ENCODE data around the gene KDM6A. TPM values are rescaled to one million over a fixed set of nuclear protein-coding genes. Genes with fewer than 3 reads are reported as not detected.
"Not testable (repeated sequence)": the region's sequence is repeated elsewhere in the genome, so short reads cannot be mapped to it uniquely, and the experiment has no call there.

Gene KDM6A
- polyA plus RNA-seq, 5 donors, result 49.6 to 69.8 (median 51.1) TPM

DNA sequence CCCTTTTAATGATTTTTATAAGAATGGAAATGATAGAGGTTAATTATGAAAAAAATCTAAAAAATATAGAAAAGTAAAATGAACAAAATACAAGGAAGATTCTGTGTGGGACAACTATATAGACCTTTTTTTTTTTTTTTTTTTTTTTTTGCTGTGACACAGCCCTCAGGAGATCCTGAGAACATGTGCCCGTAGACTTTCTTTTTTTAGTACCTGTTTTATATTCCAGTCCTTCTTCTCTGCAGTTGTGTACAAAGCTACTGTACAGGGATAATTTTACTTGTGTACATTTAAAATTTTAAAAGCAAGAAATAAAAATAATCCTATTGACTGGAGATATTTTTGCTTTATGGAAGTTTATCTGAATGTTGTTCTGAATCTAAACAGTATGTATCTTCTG is 85.5 kb downstream of the KDM6A start:
- DNase-seq, result no peak

GRCh38 chrX:44961817-44962607 is 89.0 kb downstream of the KDM6A start:
- no peak for DNase-seq

DNA sequence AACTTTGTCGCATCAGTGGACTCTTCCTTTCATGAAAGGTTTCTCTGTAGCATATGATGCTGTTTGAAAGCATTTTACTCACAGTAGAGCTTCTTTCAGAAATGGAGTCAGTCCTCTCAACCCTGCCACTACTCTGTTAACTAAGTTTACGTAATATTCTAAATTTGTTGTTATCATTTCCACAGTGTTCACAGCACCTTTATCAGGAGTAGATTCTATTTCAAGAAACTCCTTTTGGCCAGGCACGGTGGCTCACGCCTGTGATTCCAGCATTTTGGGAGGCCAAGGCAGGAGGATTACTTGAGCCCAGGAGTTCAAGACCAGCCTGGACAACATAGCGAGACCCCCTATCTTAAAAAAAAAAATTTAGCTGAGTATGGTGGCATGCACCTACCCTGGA is 90.0 kb downstream of the KDM6A start:
- no peak for DNase-seq

DNA sequence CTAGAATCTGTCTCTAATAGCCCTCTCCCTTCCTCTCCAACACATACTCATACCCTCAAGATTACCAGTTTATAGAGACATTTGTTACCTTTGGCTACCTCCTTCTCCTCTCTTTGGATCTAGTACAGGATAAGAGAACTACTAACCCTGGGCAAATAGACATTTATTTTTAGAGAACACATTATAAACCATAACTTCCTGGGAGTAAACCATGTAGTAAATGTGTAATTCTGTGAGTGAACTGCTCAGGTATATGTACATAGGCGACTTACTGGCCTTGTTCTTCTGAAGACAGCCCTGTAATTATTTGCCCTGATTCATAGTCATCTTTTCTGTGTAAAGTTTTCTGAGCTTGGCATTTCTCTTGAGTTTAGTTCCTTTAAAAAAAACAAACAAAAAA is 94.2 kb downstream of the KDM6A start:
- DNase-seq, result no peak

DNA sequence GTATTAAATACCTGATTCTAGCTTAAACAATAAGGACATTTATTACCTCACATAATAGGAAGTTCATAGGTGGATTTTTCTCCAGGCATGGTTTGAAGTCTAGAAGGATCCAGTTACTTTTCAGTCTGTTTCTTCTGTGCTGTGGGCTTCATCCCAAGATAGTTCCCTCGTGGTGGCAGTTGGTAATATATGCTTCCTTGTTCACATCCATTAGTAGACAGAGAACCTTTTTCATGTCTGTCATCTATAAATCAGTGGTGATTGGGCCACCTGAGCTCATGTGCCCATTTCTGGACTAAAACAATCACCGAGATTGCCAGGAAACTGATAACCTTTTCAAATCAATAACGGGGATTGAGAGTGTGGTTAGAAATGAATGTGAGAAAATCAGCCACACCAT is 97.7 kb downstream of the KDM6A start:
- DNase-seq, result no peak

GRCh38 chrX:44971674-44972073 is 98.7 kb downstream of the KDM6A start:
- no peak for DNase-seq

DNA sequence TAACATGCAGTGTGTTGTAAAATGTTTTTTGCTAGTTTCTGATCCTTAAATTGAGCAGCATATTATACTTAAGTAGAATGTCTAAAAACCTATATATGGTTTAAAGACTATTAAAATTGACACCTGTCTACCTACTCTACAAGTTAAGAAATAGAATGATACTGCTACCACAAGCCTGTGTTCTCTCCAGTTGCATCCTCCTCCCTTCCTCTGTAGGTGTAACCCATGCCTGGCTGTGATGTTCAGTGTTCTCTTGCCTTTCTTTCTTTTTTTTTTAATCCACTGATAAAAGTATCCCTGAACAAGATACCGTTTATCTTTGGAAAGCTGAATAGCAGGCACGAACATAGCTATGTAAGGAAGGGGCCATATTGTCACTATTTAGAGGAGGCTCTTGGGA is 99.1 kb downstream of the KDM6A start:
- DNase-seq, result no peak

- no peak for DNase-seq
Observed at GRCh38 chrX:44973420-44973932, 100.5 kb downstream of the KDM6A start.

GRCh38 chrX:44974451-44974850 is 101.5 kb downstream of the KDM6A start:
- no peak for DNase-seq

- no peak for DNase-seq
Observed at GRCh38 chrX:44975666-44976263, 102.8 kb downstream of the KDM6A start.

GRCh38 chrX:44978976-44979375 is 106.0 kb downstream of the KDM6A start:
- no peak for DNase-seq

DNA sequence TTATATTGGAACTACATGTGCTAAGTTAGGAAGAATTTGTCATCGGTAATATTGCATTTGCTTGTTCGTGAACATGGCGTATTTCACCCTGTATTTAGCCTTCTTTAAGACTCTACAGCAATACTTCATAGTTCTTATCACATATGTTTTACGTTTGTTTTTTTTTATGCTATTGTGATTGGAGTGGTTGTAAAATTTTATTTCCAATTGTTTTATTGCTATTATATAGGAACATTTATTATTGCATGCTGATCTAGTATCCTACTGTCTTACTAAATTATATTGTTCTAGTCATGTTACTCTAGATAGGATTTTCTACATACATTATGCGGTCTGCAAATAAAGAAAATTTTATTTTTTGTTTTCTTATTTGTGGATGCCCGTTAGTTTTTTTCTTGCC is 107.4 kb downstream of the KDM6A start:
- DNase-seq, result no peak

- no peak for DNase-seq
Observed at GRCh38 chrX:44980883-44981282, 107.9 kb downstream of the KDM6A start.

DNA sequence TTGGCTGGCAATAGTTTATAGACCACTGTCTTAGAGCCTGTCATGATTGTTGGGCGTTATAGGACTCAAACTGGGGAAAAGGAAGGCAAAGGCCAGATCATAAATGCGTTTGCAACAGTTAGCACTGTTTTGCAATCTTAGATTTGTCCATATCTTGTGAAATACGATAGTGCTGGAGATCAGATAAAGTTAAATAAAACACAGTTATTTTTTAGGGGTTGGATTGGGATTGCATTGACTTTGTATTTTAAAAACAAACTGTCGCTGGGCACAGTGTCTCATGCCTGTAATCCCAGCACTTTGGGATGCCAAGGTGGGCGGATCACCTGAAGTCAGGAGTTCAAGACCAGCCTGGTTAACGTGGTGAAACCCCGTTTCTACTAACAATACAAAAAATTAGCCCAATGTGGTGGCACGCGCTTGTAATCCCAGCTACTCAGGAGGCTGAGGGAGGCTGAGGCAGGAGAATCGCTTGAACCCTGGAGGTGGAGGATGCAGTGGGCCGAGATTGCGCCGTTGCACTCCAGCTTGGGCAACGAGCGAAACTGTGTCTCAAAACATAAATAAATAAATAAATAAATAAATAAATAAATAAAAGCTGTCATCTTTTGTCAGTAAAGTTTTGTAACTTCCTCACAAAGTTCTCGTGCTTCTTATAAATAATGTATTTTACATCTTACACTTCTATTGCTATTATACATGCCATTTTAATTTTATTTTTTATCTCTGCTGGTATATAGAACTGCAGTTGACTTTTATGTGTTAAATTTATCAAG is 117.2 kb downstream of the KDM6A start:
- DNase-seq, result no peak

- no peak for DNase-seq
Observed at GRCh38 chrX:44992775-44993174, 119.8 kb downstream of the KDM6A start.

- DNase-seq, result no peak
Observed at GRCh38 chrX:44996277-44996676, 123.3 kb downstream of the KDM6A start.

GRCh38 chrX:44997282-44997812 is 124.4 kb downstream of the KDM6A start:
- DNase-seq, result no peak

DNA sequence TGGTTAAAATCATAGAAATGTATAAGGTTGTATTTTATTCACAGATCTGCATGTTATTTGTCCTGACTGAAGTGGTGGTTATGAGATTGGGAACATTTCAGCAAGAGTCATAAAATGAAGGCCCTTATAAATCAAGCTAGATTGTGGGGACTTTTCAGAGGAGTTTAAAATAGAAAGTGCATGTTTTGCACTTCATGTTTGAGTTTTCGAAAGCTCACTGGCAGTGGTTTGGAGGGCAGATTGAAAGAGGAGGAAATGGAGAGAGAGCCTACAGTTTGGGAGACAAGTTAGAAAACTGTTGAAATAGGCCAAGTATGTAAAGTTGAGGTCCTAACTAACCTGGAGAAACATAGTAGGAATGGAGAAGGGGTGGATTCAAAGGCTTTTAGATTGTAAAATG is 124.9 kb downstream of the KDM6A start:
- DNase-seq, result no peak

DNA sequence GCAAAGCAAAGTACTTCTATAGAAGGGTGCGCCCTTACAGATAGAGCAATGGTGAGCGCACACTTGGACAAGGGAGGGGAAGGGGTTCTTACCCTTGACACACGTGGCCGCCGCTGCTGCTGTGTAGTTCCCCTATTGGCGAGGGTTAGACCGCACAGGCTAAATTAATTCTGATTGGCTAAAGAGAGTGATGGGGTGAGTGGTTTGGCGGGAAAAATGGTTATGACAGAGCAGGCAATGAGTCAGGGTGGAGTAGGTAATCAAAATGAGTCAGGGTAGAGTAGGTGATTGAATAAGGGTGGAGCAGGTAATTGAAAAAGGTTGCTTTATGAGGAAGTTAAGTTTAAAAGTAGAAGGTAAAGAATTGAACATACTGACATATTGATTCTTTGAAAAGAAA is 126.2 kb downstream of the KDM6A start:
- DNase-seq, result not testable (repeated sequence)

GRCh38 chrX:44999872-45000271 is 126.9 kb downstream of the KDM6A start:
- not testable (repeated sequence) for DNase-seq

GRCh38 chrX:45001048-45001447 is 128.1 kb downstream of the KDM6A start:
- no peak for DNase-seq

DNA sequence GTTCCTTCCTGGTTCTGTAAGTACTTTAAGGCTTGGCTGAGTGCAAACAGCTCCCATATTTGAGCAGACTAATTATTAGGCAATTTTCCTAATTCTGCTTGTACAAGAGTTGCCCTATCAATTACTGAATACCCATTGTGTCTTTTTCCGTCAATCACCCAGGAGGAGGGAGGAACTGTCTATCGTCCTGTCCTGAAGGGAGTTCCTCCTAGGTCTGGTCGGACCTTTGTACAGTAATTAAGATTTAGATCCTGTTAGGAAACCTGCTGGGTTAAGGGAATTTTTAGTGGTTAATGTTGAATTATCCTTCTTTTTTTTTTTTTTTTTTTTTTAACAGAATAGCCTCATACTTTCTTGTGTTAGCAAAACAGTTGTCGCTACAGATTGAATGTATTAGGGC is 130.1 kb downstream of the KDM6A start:
- DNase-seq, result no peak
